ENCODE measurements around the gene TGM1.

- no peak for TF ChIP-seq TCF7L2 (IDR thresholded peaks at IDR 0.05; ENCODE audit: borderline replicate concordance, low read depth, low read length)
- TF ChIP-seq ZNF391 (tag by site-specific recombination; IDR thresholded peaks at IDR 0.05; ENCODE audit: borderline replicate concordance, low read depth): no peak
- no peak for TF ChIP-seq ZNF311 (tag by site-specific recombination; IDR thresholded peaks at IDR 0.05; ENCODE audit: borderline replicate concordance)
- peak; percentile 77 for TF ChIP-seq CTCF (tag by site-specific recombination; IDR thresholded peaks at IDR 0.05)
- no peak for TF ChIP-seq KLF16 (tag by site-specific recombination; IDR thresholded peaks at IDR 0.05)
- no peak for TF ChIP-seq ZNF24 (tag by site-specific recombination; IDR thresholded peaks at IDR 0.05)
- no peak for TF ChIP-seq GLIS1 (tag by site-specific recombination; IDR thresholded peaks at IDR 0.05)
- no peak for TF ChIP-seq REST (tag by site-specific recombination; IDR thresholded peaks at IDR 0.05)
- TF ChIP-seq ZNF558 (tag by site-specific recombination; IDR thresholded peaks at IDR 0.05): no peak
- TF ChIP-seq, protein P1, sequence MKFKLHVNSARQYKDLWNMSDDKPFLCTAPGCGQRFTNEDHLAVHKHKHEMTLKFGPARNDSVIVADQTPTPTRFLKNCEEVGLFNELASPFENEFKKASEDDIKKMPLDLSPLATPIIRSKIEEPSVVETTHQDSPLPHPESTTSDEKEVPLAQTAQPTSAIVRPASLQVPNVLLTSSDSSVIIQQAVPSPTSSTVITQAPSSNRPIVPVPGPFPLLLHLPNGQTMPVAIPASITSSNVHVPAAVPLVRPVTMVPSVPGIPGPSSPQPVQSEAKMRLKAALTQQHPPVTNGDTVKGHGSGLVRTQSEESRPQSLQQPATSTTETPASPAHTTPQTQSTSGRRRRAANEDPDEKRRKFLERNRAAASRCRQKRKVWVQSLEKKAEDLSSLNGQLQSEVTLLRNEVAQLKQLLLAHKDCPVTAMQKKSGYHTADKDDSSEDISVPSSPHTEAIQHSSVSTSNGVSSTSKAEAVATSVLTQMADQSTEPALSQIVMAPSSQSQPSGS (tag by site-specific recombination; IDR thresholded peaks at IDR 0.05; ENCODE audit: low read depth): no peak
These were observed 34.4 kb upstream of the TGM1 start for GRCh38 chr14:24297190-24297964.

Measured in HEK293 (cell line).